Kidney epithelial cell (primary cell): ENCODE data around the gene SCARB1. TPM values are rescaled to one million over a fixed set of nuclear protein-coding genes. Genes with fewer than 3 reads are reported as not detected.
"Not testable (repeated sequence)": the region's sequence is repeated elsewhere in the genome, so short reads cannot be mapped to it uniquely, and the experiment has no call there.

Experiments used
- DNase-seq: peaks from one replicate; pipeline ENCODE4 v3.0.0-alpha.2; 2010; ENCODE audit warnings: low read depth
- H3K27me3 ChIP-seq: 2 replicates; pipeline ENCODE4 v1.6.0; 2011; ENCODE audit warnings: low read length; ENCODE audit not compliant: control insufficient read depth, insufficient read depth
- H3K36me3 ChIP-seq: 2 replicates; pipeline ENCODE4 v1.5.1; 2011; ENCODE audit warnings: low read length; ENCODE audit not compliant: control insufficient read depth, insufficient read depth
- H3K4me3 ChIP-seq: 2 replicates; pipeline ENCODE4 v1.5.1; 2011; ENCODE audit warnings: low read depth, mild to moderate bottlenecking, control low read depth, low read length
- CTCF ChIP-seq: IDR thresholded peaks from 2 replicates; pipeline ENCODE4 v1.5.1; 2011; ENCODE audit warnings: mild to moderate bottlenecking, moderate library complexity, low read length, control low read depth, inconsistent platforms; ENCODE audit not compliant: insufficient read depth, poor library complexity, severe bottlenecking
- total RNA-seq: library from RNA; depleted of rRNA; stranded (reverse); fragments of >200 nt; gene quantifications from 2 replicates; pipeline ENCODE4 v1.2.3, GENCODE V29; 2015

SCARB1 gene
- total RNA-seq, 1 donor from 2014 or later, result 30.0 TPM

- no peaks in the 10 kb centered on the region for H3K27me3 ChIP-seq
- no peak for DNase-seq
- no peaks in the 10 kb centered on the region for H3K36me3 ChIP-seq
- no peak overlapping the region for H3K4me3 ChIP-seq
- no peak for TF ChIP-seq CTCF
Measured at GRCh38 chr12:124883263-124884130, 19.8 kb upstream of the SCARB1 start.

DNA sequence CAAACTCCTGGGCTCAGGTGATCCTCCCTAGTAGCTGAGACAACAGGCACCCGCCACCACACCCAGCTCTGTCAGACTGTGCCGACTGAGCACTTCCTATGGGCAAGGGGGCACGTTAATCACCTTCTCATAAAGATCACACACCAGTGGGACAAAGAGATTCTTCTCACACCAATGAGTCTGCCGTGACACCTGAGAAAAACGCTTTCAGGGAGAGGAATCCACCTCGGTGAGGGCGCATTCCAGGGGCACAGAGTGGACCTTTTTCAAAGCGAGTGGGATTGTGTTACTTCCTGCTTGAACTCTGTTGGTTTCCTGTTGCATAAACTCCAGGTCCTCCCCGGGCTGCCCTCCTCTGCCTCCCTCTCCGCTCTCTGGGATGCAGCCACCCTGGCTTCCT, 17.5 kb upstream of the SCARB1 start:
- Histone ChIP-seq H3K4me3 (no peak overlapping the region), H3K36me3 (no peaks in the 10 kb centered on the region), H3K27me3 (no peaks in the 10 kb centered on the region)
- DNase-seq, result no peak
- TF ChIP-seq CTCF, result no peak

GRCh38 chr12:124880335-124880734, 16.7 kb upstream of the SCARB1 start:
- H3K27me3 ChIP-seq, H3K36me3 ChIP-seq, DNase-seq, H3K4me3 ChIP-seq: not testable (repeated sequence)

DNA sequence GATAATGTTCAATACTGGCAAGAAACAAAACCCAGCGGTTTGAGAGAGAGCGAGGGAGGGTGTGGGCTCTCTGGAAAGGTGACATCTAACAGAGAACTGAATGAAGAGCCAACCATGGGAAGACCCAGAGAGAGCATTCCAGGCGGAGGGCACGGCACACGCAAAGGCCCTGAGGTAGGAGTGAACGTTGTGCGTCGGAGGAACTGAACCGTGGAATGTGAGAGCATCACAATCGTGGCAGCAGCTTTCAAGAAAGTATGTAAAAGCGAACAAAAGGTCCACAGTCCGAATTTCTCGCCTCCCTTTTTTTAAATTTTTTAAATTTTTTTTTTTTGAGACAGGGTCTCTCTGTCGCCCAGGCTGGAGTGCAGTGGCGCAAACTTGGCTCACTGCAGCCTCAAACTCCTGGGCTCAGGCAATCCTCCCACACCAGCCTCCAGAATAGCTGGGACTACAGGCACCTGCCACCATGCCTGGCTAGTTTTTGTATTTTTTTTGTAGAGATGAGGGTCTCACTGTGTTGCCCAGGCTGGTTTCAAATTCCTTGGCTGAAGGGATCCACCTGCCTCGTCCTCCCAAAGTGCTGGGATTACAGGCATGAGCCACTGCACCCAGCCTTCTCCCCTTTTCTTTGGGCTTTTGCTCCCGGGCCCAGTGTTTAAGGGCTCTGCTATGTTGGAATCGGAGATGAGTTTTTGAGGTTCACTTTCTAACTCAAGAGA, 15.3 kb upstream of the SCARB1 start:
- H3K4me3 ChIP-seq, result no peak overlapping the region
- no peak for TF ChIP-seq CTCF

DNA sequence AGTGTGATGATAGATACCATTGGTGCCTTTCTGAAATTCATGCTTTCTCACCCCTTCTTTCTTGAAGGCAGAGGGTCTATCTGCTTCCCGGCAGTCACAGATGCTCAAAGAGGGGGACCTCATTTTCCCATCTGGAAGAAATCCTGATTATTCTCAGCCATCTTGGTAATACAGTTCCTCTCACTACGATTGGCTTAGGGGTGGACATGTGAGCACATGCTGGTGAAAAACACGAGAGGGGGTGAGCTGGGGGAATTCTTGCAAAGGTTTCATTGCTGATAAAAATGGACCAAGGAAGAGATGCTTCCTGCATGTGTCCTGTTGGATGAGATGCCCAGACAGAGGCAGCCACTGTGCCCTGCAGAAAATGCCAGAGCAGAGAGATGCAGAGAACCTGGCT, 13.8 kb upstream of the SCARB1 start:
- TF ChIP-seq CTCF, result no peak
- DNase-seq, result no peak
- no peaks in the 10 kb centered on the region for H3K36me3 ChIP-seq
- H3K27me3 ChIP-seq, result no peaks in the 10 kb centered on the region
- no peak overlapping the region for H3K4me3 ChIP-seq

More for the DNA sequence above, 15.3 kb upstream of the SCARB1 start:
- Histone ChIP-seq H3K27me3 (no peaks in the 10 kb centered on the region), H3K36me3 (no peaks in the 10 kb centered on the region)
- DNase-seq, result no peak

DNA sequence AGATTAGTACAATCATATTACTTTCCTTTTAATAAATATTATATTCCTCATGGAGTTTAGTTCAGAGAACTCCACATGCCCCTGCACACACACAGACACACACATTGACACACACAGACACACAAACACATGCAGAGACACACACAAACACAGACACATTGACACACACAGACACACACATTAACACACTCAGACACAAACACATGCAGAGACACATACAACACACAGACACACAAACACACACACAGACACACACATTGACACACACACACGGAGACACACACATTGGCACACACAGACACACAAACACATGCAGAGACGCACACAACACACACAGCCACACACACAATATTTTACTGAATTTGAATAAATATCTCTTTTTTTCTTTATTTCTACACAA, 12.5 kb upstream of the SCARB1 start:
- H3K36me3 ChIP-seq, result no peaks in the 10 kb centered on the region
- H3K4me3 ChIP-seq, result no peak overlapping the region
- H3K27me3 ChIP-seq, result no peaks in the 10 kb centered on the region
- no peak for DNase-seq
- TF ChIP-seq CTCF, result no peak
